ENCODE measurements around the gene VRK2. TPM values are rescaled to one million over a fixed set of nuclear protein-coding genes. Genes with fewer than 3 reads are reported as not detected.
"Not testable (repeated sequence)": the region's sequence is repeated elsewhere in the genome, so short reads cannot be mapped to it uniquely, and the experiment has no call there.

VRK2 gene
- total and polyA plus RNA-seq, 7 donors: 6.2 to 30.2 (median 17.7) TPM

DNA sequence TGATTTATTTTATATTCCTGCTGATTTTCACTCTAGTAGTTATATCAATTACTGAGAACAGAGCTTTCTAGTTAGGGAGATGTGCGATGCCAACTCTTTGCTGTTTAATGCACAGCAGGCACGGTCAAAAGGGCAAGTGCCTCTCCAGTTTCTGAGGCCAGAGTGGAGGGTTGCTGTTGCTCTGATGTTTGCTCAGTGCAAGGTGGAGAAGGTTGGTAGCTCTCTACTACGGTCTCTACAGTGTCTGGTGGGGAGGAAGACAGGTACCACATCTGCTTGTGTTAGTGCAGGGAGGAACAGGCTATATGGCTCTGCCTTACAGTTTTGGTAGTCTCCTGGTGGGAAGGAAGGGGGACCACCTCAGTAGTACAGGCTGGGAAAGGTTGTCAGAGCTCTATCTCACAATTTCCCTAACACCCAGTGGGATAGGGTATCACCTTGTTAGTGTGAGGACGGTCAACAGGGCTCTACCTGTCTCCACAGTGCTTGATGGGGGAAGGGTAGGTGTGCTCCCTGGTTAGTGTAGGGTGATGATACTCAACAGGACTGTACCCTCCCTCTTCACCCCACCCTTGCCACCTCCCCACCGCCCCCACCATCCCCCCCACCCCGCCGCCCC, 108.7 kb downstream of the VRK2 start:
- no peak overlapping the region for H3K27ac ChIP-seq
- H3K36me3 ChIP-seq (ENCODE audit: insufficient read depth in 1 of 2, low read depth in 1 of 2): peaks cover 0 to 27% of the 10 kb centered on the region in 2 donors
- DNase-seq (no peak), ATAC-seq (no peak)
- no peaks in the 10 kb centered on the region for H3K4me1 ChIP-seq
- H3K4me3 ChIP-seq: no peak overlapping the region
- intact Hi-C loops (cut with DNase I): no loop called here
- TF ChIP-seq, protein P1, sequence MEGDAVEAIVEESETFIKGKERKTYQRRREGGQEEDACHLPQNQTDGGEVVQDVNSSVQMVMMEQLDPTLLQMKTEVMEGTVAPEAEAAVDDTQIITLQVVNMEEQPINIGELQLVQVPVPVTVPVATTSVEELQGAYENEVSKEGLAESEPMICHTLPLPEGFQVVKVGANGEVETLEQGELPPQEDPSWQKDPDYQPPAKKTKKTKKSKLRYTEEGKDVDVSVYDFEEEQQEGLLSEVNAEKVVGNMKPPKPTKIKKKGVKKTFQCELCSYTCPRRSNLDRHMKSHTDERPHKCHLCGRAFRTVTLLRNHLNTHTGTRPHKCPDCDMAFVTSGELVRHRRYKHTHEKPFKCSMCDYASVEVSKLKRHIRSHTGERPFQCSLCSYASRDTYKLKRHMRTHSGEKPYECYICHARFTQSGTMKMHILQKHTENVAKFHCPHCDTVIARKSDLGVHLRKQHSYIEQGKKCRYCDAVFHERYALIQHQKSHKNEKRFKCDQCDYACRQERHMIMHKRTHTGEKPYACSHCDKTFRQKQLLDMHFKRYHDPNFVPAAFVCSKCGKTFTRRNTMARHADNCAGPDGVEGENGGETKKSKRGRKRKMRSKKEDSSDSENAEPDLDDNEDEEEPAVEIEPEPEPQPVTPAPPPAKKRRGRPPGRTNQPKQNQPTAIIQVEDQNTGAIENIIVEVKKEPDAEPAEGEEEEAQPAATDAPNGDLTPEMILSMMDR (IDR thresholded peaks at IDR 0.05): no peak
- H3K27me3 ChIP-seq (ENCODE audit: insufficient read depth in 3 of 3, low read length in 2 of 3): no peaks in the 10 kb centered on the region
- no peaks in the 10 kb centered on the region for H3K9me3 ChIP-seq
- WGBS, 3 donors: 91 to 93% (median 92%) methylated on average over 6 to 7 of the region's 7 CpGs

DNA sequence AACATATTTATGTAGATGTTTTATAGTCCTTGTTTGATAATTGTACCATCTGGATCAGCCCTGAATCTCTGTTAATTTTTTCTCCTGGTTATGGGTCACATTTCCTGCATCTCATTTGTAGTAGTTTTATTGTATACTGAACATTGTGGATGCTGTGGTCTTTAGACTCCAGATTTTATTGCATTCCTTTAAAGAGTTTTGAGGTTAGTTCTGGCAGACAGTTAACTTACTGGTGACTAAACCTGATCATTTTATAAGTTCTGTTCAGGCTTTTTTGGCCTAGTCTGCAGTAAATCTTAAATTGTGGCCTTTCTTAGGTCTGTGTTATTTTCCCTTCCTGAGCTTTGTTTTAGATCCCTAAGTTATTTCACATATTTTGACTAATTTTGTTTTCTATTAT, 110.2 kb downstream of the VRK2 start:
- H3K4me1 ChIP-seq: no peaks in the 10 kb centered on the region
- ATAC-seq: no peak
- intact Hi-C loops (cut with DNase I): no loop called here

DNA sequence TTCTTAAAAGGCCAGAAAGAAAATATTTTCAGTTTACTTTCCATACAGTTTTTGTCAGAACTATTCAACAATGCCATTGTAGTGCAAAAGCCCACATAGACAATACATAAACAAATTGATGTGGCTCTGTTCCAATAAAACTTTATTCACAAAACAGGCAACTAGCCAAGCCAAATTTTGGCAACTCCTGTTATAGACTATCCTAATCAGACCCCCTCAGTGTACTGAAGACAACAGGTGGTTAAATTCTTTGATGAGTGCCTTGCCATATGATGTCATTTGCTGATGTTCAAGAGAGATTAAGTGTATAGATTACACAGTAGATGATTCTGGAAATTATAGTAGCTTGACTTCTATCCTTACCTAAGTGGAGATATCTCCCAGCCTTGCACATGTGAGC, 111.1 kb downstream of the VRK2 start:
- Histone ChIP-seq H3K9me3 (no peaks in the 10 kb centered on the region), H3K4me1 (no peaks in the 10 kb centered on the region), H3K27me3 (ENCODE audit: insufficient read depth in 3 of 3, low read length in 2 of 3) (no peaks in the 10 kb centered on the region), H3K27ac (no peak overlapping the region), H3K4me3 (no peak overlapping the region), H3K36me3 (ENCODE audit: insufficient read depth in 1 of 2, low read depth in 1 of 2) (peaks cover 0 to 52% of the 10 kb centered on the region in 2 donors)
- intact Hi-C loops (cut with DNase I): no loop called here
- DNase-seq: no peak
- TF ChIP-seq, protein P1 (IDR thresholded peaks at IDR 0.05): no peak
- ATAC-seq: no peak

More for the DNA sequence above, 110.2 kb downstream of the VRK2 start:
- no peak overlapping the region for H3K27ac ChIP-seq
- peaks cover 0 to 42% of the 10 kb centered on the region in 2 donors for H3K36me3 ChIP-seq (ENCODE audit: insufficient read depth in 1 of 2, low read depth in 1 of 2)
- TF ChIP-seq, protein P1 (IDR thresholded peaks at IDR 0.05): no peak
- H3K4me3 ChIP-seq: no peak overlapping the region
- no peaks in the 10 kb centered on the region for H3K9me3 ChIP-seq
- DNase-seq: no peak
- H3K27me3 ChIP-seq (ENCODE audit: insufficient read depth in 3 of 3, low read length in 2 of 3): no peaks in the 10 kb centered on the region

DNA sequence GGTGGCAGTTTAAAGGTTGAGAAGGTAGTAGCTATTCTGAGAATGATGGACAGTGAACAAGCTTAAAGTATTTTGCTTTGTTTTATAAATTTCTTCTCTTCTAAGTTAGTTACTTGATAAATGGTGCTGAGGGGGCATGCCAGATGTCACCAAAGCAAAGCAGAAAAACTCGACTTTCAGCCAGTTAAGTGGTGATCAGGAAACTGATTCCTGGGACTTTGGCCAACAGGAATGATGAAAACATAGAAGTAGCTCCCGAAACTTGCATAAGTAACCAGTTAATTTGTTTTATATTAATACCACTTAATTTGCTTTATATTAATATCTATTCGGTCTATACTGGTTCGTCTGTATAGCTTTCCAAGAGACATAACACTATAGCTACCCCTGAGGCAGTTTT, 111.9 kb downstream of the VRK2 start:
- intact Hi-C loops (cut with DNase I): no loop called here
- DNase-seq (no peak), ATAC-seq (no peak)
- Histone ChIP-seq H3K9me3 (no peaks in the 10 kb centered on the region), H3K27ac (no peak overlapping the region), H3K4me3 (no peak overlapping the region), H3K4me1 (no peaks in the 10 kb centered on the region), H3K36me3 (ENCODE audit: insufficient read depth in 1 of 2, low read depth in 1 of 2) (peaks cover 0 to 58% of the 10 kb centered on the region in 2 donors), H3K27me3 (ENCODE audit: insufficient read depth in 3 of 3, low read length in 2 of 3) (no peaks in the 10 kb centered on the region)
- 76 to 86% (median 81%) methylated on average over 4 of the region's 4 CpGs for WGBS, 3 donors
- TF ChIP-seq, protein P1 (IDR thresholded peaks at IDR 0.05): no peak

DNA sequence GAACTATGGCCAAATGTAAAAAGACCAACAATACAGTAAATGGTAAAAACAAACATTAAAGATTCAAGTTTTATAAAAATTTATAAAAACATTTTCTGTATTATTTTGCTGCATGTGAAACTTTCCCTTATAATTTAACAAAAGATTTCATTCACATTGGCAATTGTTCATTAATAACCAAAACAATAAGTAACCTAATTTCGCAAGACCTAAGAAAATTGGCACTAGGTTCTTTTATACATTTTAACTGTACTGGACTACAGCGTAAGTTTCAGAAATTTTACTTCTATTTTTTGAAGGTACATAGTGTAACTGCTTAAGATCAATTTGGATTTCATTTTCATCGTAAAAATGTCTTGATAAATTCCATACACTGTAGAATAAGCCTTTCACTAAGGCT, 117.3 kb downstream of the VRK2 start:
- no peaks in the 10 kb centered on the region for H3K27me3 ChIP-seq (ENCODE audit: insufficient read depth in 3 of 3, low read length in 2 of 3)
- ATAC-seq (no peak), DNase-seq (no peak)
- WGBS, 3 donors: 96 to 98% (median 97%) methylated on average over 3 of the region's 3 CpGs
- no peak overlapping the region for H3K4me3 ChIP-seq
- TF ChIP-seq, protein P1 (IDR thresholded peaks at IDR 0.05): no peak
- intact Hi-C loops (cut with DNase I): loop anchor here in 1 of 2 donors (2.0 kb wide), 1 partner anchor 35 kb away; no protein-coding TSS in a partner anchor
- no peak overlapping the region for H3K27ac ChIP-seq
- H3K4me1 ChIP-seq: no peaks in the 10 kb centered on the region
- peaks cover 0 to 47% of the 10 kb centered on the region in 2 donors for H3K36me3 ChIP-seq (ENCODE audit: insufficient read depth in 1 of 2, low read depth in 1 of 2)
- no peaks in the 10 kb centered on the region for H3K9me3 ChIP-seq

DNA sequence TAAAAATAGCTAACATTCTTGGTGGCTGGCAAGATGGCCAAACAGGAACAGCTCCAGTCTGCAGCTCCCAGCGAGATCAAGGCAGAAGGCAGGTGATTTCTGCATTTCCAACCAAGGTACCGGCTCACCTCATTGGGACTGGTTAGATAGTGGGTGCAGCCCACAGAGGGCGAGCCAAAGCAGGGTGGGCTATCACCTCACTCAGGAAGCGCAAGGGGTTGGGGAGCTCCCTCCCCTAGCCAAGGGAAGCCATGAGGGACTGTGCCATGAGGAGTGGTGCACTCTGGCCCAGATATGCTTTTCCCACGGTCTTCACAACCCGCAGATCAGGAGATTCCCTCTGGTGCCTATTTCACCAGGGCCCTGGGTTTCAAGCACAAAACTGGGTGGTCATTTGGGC, 121.5 kb downstream of the VRK2 start:
- intact Hi-C loops (cut with DNase I); H3K4me1 ChIP-seq; DNase-seq; H3K36me3 ChIP-seq (ENCODE audit: insufficient read depth in 1 of 2, low read depth in 1 of 2); ATAC-seq; H3K27me3 ChIP-seq (ENCODE audit: insufficient read depth in 3 of 3, low read length in 2 of 3); H3K4me3 ChIP-seq; H3K27ac ChIP-seq: not testable (repeated sequence)
- WGBS, 3 donors: 94 to 96% (median 96%) methylated on average over 6 of the region's 6 CpGs
- H3K9me3 ChIP-seq: peaks cover 12% of the 10 kb centered on the region

DNA sequence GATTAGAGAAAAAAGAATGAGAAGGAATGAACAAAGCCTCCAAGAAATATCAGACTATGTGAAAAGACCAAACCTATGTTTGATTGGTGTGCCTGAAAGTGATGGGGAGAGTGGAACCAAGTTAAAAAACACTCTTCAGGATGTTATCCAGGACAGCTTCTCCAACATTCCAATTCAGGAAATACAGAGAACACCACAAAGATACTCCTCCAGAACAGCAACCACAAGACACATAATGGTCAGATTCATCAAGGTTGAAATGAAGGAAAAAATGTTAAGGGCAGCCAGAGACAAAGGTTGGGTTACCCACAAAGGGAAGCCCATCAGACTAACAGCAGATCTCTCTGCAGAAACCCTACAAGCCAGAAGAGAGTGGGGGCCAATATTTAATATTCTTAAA, 123.2 kb downstream of the VRK2 start:
- ATAC-seq; H3K36me3 ChIP-seq (ENCODE audit: insufficient read depth in 1 of 2, low read depth in 1 of 2); DNase-seq; intact Hi-C loops (cut with DNase I); H3K27me3 ChIP-seq (ENCODE audit: insufficient read depth in 3 of 3, low read length in 2 of 3); H3K4me1 ChIP-seq; H3K27ac ChIP-seq; H3K4me3 ChIP-seq: not testable (repeated sequence)
- H3K9me3 ChIP-seq: peaks cover 12% of the 10 kb centered on the region

All from psoas muscle (tissue), 8 donors.